ENCODE data around the gene BICD2. TPM values are rescaled to one million over a fixed set of nuclear protein-coding genes. Genes with fewer than 3 reads are reported as not detected.

BICD2 gene
- total RNA-seq, 4 donors from 2014 or later = 28.3 to 54.0 (median 44.2) TPM

DNA sequence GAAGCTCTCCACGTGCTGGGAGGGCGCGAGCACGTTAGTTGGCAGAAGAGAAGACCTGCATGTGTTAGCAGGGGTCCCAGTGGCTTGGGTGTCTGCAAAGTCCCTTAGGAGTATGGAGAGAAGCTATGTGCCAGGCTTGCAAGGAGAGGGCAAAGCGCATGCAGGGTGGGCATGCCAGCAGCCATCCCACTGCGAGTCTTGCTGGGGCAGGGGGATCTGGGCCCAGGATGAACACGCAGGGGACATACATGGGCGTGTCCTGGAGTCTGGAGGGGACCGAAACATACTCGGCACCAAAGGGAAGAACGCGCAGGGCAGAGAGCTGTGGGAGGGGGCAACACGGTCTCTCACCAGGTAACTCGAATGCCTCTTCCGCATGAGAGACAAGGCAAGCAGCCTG lies 51.1 kb downstream of the BICD2 start:
- DNase-seq (ENCODE audit: low spot score) (no peak), ATAC-seq (ENCODE audit: low FRiP score) (no peak)
- TF ChIP-seq, protein P1, sequence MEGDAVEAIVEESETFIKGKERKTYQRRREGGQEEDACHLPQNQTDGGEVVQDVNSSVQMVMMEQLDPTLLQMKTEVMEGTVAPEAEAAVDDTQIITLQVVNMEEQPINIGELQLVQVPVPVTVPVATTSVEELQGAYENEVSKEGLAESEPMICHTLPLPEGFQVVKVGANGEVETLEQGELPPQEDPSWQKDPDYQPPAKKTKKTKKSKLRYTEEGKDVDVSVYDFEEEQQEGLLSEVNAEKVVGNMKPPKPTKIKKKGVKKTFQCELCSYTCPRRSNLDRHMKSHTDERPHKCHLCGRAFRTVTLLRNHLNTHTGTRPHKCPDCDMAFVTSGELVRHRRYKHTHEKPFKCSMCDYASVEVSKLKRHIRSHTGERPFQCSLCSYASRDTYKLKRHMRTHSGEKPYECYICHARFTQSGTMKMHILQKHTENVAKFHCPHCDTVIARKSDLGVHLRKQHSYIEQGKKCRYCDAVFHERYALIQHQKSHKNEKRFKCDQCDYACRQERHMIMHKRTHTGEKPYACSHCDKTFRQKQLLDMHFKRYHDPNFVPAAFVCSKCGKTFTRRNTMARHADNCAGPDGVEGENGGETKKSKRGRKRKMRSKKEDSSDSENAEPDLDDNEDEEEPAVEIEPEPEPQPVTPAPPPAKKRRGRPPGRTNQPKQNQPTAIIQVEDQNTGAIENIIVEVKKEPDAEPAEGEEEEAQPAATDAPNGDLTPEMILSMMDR (IDR thresholded peaks at IDR 0.05) = no peak

DNA sequence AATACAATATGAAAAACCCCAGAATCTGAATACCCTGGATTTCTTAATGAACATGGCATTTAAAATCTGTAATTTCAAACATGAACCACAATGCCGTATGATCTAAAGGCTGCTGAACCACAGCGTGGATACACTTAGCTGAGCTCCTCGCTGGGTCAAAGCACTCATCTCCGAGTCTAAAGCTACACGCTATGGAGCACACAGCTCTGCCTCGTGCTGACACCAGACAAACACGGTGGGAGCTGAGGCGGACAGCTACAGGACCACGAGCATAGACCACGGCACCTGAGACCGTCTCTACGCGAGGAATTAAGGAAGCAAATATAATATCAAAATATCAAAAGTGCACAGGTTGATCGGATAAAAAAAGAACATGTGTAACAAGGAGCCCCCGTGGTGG lies 51.9 kb downstream of the BICD2 start:
- no peak for DNase-seq (ENCODE audit: low spot score)
- TF ChIP-seq, protein P1 (IDR thresholded peaks at IDR 0.05) = no peak
- no peak for ATAC-seq (ENCODE audit: low FRiP score)

DNA sequence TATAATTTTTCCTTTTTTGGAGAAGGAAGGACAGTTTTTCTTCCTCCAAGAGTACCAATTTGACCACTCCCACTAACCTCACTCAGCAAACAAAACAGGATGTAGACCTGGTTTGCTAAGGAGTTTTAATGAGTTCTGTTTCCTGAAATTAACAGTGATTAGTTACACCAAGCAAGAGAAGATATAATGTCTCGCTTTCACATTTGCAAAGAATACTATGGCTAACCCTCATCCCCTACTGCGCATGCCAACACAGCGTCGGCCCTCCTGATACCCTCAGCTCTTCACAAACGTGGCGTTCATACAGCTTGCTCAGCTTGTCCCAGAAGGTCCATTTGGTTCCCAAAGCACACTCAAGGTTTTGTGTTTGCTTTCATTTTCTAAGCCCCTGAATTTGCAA lies 52.8 kb downstream of the BICD2 start:
- TF ChIP-seq, protein P1 (IDR thresholded peaks at IDR 0.05) = no peak
- ATAC-seq (ENCODE audit: low FRiP score) (no peak), DNase-seq (ENCODE audit: low spot score) (no peak)

DNA sequence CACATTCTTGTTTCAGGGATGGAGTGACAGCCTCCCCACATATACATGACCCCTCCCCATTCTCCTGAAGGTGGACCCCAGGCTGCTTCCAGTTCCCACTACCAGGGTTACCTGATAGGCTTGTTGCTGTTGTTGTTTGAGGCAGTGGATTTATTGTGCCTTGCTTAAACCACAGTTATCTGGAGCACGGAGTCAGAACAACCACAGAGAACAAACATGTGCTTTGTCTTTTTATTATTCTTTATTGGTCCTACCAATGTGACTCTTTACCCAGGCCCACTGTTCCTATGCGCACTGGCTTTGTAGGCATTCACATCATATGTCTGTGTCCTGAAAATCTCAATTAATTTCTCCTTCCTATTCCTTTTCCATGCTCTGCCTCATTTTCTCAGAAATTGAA lies 53.5 kb downstream of the BICD2 start:
- TF ChIP-seq, protein P1 (IDR thresholded peaks at IDR 0.05) = no peak
- ATAC-seq (ENCODE audit: low FRiP score) = no peak

DNA sequence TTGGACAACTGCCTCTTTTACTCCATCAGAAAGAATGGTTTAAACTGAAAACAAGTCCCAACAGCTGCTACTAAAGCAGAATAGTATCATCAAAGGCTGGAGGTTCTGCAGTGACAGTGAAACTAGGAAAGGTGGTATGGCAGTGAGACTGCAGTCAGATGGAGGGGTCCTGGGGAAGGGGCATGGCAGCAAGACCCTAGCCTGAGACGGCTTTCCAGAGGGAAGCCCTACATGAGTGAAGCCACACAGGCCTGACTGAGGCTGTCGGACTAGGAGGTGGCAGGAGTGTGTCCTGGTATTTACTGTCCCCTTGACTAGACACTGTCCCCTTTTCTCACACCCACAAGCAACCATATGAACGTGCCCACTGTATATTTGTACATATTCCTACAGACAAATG lies 54.3 kb downstream of the BICD2 start:
- TF ChIP-seq, protein P1 (IDR thresholded peaks at IDR 0.05) = no peak
- ATAC-seq (ENCODE audit: low FRiP score) = no peak

More for the DNA sequence above, 53.5 kb downstream of the BICD2 start:
- DNase-seq (ENCODE audit: low spot score) = no peak

DNA sequence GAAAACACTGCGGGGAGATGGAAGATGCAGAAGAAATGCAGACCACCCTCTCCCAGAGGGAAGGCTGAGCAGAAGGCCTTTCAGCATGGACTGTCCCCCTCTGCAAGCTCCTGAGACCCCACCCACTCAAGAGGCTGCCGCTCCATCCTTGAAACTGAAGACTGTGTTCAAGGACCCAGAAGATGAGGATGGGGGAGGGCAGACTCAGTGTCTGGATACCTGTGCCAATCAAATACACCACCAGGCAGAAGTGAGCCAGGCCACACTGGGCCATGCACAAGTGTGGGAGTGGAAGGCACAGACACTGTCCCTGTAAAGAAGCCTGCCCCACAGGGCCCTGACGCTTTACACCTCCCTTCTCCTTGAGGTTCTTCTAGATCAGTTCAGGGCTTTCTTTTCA lies 54.7 kb downstream of the BICD2 start:
- ATAC-seq (ENCODE audit: low FRiP score) (no peak), DNase-seq (ENCODE audit: low spot score) (no peak)
- TF ChIP-seq, protein P1 (IDR thresholded peaks at IDR 0.05) = no peak

More for the DNA sequence above, 54.3 kb downstream of the BICD2 start:
- DNase-seq (ENCODE audit: low spot score) = no peak

DNA sequence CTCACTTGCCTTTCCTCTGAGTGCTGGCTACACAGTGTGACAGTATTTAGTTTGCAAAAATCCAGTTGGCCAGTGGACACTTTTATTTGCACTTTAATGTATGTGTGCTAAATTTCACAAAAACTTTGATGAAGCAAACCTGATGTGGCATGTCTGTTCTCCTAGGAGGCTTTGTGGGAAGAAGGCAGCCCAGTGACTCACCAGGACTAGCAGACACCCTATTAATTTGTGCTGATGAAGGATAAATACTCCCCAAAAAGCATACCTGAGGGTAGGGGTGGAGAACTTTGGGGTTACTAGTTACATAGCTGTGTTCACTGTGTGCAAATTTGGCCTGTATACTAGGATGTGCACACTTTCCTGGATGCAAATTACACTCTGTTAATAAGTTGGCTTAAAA lies 55.4 kb downstream of the BICD2 start:
- no peak for DNase-seq (ENCODE audit: low spot score)
- no peak for ATAC-seq (ENCODE audit: low FRiP score)
- TF ChIP-seq, protein P1 (IDR thresholded peaks at IDR 0.05) = no peak
